ENCODE results near the gene ADNP2.

Gene ADNP2

GRCh38 chr18:80133124-80133523 lies 24.1 kb downstream of the ADNP2 start:
- H3K36me3 ChIP-seq, result peaks cover 36% of the 10 kb centered on the region
- H3K4me1 ChIP-seq (ENCODE audit: control insufficient read depth in 1 of 2, insufficient read depth in 1 of 2, low read depth in 1 of 2, low read length in 1 of 2), result no peaks in the 10 kb centered on the region
- no peak for TF ChIP-seq CTCF (IDR thresholded peaks at IDR 0.05)

GRCh38 chr18:80135136-80135535 lies 26.1 kb downstream of the ADNP2 start:
- H3K36me3 ChIP-seq, result peaks cover 37% of the 10 kb centered on the region
- TF ChIP-seq CTCF (IDR thresholded peaks at IDR 0.05), result no peak

More at GRCh38 chr18:80133124-80133523, 24.1 kb downstream of the ADNP2 start:
- Histone ChIP-seq H3K27ac (no peak overlapping the region), H3K9me3 (no peaks in the 10 kb centered on the region), H3K4me3 (ENCODE audit: low read depth in 1 of 2, low read length in 1 of 2) (no peak overlapping the region), H3K27me3 (no peaks in the 10 kb centered on the region)

GRCh38 chr18:80136679-80137078 lies 27.6 kb downstream of the ADNP2 start:
- no peak overlapping the region for H3K4me3 ChIP-seq (ENCODE audit: low read depth in 1 of 2, low read length in 1 of 2)
- peaks cover 42% of the 10 kb centered on the region for H3K36me3 ChIP-seq
- no peak for TF ChIP-seq CTCF (IDR thresholded peaks at IDR 0.05)
- no peaks in the 10 kb centered on the region for H3K27me3 ChIP-seq
- no peaks in the 10 kb centered on the region for H3K9me3 ChIP-seq
- no peak overlapping the region for H3K27ac ChIP-seq
- H3K4me1 ChIP-seq (ENCODE audit: control insufficient read depth in 1 of 2, insufficient read depth in 1 of 2, low read depth in 1 of 2, low read length in 1 of 2), result no peaks in the 10 kb centered on the region

More at GRCh38 chr18:80135136-80135535, 26.1 kb downstream of the ADNP2 start:
- Histone ChIP-seq H3K4me1 (ENCODE audit: control insufficient read depth in 1 of 2, insufficient read depth in 1 of 2, low read depth in 1 of 2, low read length in 1 of 2) (no peaks in the 10 kb centered on the region), H3K27ac (no peak overlapping the region), H3K9me3 (no peaks in the 10 kb centered on the region), H3K27me3 (no peaks in the 10 kb centered on the region), H3K4me3 (ENCODE audit: low read depth in 1 of 2, low read length in 1 of 2) (no peak overlapping the region)

DNA sequence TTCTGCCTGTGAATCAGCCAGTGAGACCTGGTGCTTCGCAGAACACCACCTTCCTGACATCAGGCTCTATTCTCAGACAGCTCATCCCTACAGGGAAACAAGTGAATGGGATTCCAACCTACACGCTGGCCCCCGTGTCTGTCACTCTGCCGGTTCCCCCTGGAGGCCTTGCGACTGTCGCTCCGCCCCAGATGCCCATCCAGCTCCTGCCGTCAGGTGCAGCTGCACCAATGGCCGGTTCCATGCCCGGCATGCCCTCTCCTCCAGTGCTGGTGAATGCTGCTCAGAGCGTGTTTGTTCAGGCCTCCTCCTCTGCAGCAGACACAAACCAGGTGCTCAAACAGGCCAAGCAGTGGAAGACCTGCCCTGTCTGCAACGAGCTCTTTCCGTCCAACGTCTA lies 28.1 kb downstream of the ADNP2 start:
- H3K36me3 ChIP-seq, result peaks cover 42% of the 10 kb centered on the region
- no peak overlapping the region for H3K27ac ChIP-seq
- TF ChIP-seq CTCF (IDR thresholded peaks at IDR 0.05), result no peak
- no peaks in the 10 kb centered on the region for H3K9me3 ChIP-seq
- no peaks in the 10 kb centered on the region for H3K4me1 ChIP-seq (ENCODE audit: control insufficient read depth in 1 of 2, insufficient read depth in 1 of 2, low read depth in 1 of 2, low read length in 1 of 2)
- no peaks in the 10 kb centered on the region for H3K27me3 ChIP-seq
- H3K4me3 ChIP-seq (ENCODE audit: low read depth in 1 of 2, low read length in 1 of 2), result no peak overlapping the region

DNA sequence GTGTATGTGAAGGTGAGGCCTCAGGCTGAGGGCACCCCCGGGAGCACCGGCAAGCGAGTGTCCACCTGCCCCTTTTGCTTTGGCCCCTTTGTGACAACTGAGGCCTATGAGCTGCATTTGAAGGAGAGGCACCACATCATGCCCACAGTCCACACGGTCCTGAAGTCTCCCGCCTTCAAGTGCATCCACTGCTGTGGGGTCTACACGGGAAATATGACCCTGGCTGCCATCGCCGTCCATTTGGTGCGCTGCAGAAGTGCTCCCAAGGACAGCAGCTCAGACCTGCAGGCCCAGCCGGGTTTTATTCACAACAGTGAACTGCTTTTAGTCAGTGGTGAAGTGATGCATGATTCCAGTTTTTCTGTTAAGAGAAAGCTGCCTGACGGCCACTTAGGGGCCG lies 28.9 kb downstream of the ADNP2 start:
- Histone ChIP-seq H3K4me3 (ENCODE audit: low read depth in 1 of 2, low read length in 1 of 2) (no peak overlapping the region), H3K4me1 (ENCODE audit: control insufficient read depth in 1 of 2, insufficient read depth in 1 of 2, low read depth in 1 of 2, low read length in 1 of 2) (no peaks in the 10 kb centered on the region), H3K27ac (no peak overlapping the region), H3K27me3 (no peaks in the 10 kb centered on the region), H3K9me3 (no peaks in the 10 kb centered on the region), H3K36me3 (peaks cover 38% of the 10 kb centered on the region)
- TF ChIP-seq CTCF (IDR thresholded peaks at IDR 0.05), result no peak

GRCh38 chr18:80140455-80140985 lies 31.5 kb downstream of the ADNP2 start:
- H3K4me3 ChIP-seq (ENCODE audit: low read depth in 1 of 2, low read length in 1 of 2), result no peak overlapping the region
- no peak for TF ChIP-seq CTCF (IDR thresholded peaks at IDR 0.05)
- H3K27ac ChIP-seq, result no peak overlapping the region
- H3K36me3 ChIP-seq, result peaks cover 31% of the 10 kb centered on the region
- H3K4me1 ChIP-seq (ENCODE audit: control insufficient read depth in 1 of 2, insufficient read depth in 1 of 2, low read depth in 1 of 2, low read length in 1 of 2), result no peaks in the 10 kb centered on the region
- no peaks in the 10 kb centered on the region for H3K9me3 ChIP-seq
- peaks cover 3% of the 10 kb centered on the region for H3K27me3 ChIP-seq
